IPS DF 6.9 (cell line): ENCODE data around the gene KCNRG.
"Not testable (repeated sequence)": the region's sequence is repeated elsewhere in the genome, so short reads cannot be mapped to it uniquely, and the experiment has no call there.

Experiments used
- DNase-seq: peaks from one replicate; pipeline ENCODE4 v3.0.0-alpha.2; 2013; ENCODE audit warnings: low read depth, low spot score
- H3K27ac ChIP-seq: one replicate; pipeline ENCODE4 v1.5.1; 2013; ENCODE audit warnings: low read length, control low read depth
- H3K27me3 ChIP-seq: 2 replicates; pipeline ENCODE4 v1.6.1; 2013; ENCODE audit warnings: mild to moderate bottlenecking, low read length; ENCODE audit not compliant: control insufficient read depth, insufficient read depth
- H3K36me3 ChIP-seq: 2 replicates; pipeline ENCODE4 v1.6.1; 2013; ENCODE audit warnings: low read length; ENCODE audit not compliant: control insufficient read depth, insufficient read depth
- H3K4me1 ChIP-seq: 2 replicates; pipeline ENCODE4 v1.6.1; 2013; ENCODE audit warnings: low read length; ENCODE audit not compliant: control insufficient read depth, insufficient read depth
- H3K4me3 ChIP-seq: 2 replicates; pipeline ENCODE4 v1.5.1; 2013; ENCODE audit warnings: mild to moderate bottlenecking, low read length
- H3K9me3 ChIP-seq: 2 replicates; pipeline ENCODE4 v1.6.1; 2013; ENCODE audit warnings: low read length, inconsistent platforms; ENCODE audit not compliant: control insufficient read depth, insufficient read depth
- WGBS: extraction: QIAGEN DNeasy Blood & Tissue Kit; methylation state at CpG from one replicate; pipeline ENCODE4 v1.1.7; 2013; ENCODE audit warnings: mixed read lengths, missing lambda C conversion rate; ENCODE audit not compliant: insufficient read length, insufficient coverage; 5-methylcytosine and 5-hydroxymethylcytosine counted together

Gene KCNRG

DNA sequence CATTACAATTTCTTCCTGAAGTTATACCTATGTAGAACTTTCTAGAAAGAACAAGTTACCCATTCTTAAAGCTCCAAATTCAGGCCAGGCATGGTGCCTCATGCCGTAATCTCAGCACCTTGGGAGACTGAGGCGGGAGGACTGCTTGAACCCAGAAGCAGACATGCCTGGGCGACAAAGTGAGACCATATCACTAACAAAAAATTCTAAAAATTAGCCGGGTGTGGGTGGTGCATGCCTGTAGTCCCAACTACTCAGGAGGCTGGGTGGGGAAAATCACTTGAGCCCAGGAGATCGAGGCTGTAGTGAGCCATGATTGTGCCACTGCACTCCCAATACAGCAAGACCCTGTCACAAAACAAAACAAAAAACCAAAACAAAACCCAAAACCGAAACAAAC is 23.0 kb downstream of the KCNRG start:
- no peak overlapping the region for H3K27ac ChIP-seq
- no peaks in the 10 kb centered on the region for H3K9me3 ChIP-seq
- H3K4me1 ChIP-seq = no peaks in the 10 kb centered on the region
- H3K36me3 ChIP-seq = no peaks in the 10 kb centered on the region
- WGBS = 100% methylated on average over 1 of the region's 6 CpGs
- no peak overlapping the region for H3K4me3 ChIP-seq
- DNase-seq = no peak
- no peaks in the 10 kb centered on the region for H3K27me3 ChIP-seq

DNA sequence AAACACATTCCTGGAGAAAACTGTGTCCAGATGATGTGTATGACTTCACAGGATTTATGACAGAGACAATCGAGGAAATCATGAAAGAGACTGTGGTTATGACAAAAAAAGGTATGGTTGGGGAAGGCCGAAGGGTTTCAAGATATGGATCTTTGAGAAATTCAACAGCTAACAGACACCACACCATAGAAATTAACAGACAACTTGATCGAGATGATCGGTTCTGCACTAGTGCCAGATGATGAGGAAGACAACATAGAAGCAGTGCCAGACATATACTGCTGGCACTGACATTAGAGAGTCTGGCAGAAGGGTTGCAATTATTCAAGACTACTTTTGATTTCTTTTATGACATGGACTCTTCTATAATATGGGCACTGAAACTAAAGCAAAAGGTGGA is 37.2 kb downstream of the KCNRG start:
- no peak for DNase-seq
- H3K4me3 ChIP-seq = no peak overlapping the region
- no peaks in the 10 kb centered on the region for H3K27me3 ChIP-seq
- no peaks in the 10 kb centered on the region for H3K9me3 ChIP-seq
- no peaks in the 10 kb centered on the region for H3K36me3 ChIP-seq
- H3K27ac ChIP-seq = no peak overlapping the region
- WGBS = no CpG with 5 or more reads among the region's 4 CpGs
- no peaks in the 10 kb centered on the region; the same call in 1 of the 2 replicates for H3K4me1 ChIP-seq

DNA sequence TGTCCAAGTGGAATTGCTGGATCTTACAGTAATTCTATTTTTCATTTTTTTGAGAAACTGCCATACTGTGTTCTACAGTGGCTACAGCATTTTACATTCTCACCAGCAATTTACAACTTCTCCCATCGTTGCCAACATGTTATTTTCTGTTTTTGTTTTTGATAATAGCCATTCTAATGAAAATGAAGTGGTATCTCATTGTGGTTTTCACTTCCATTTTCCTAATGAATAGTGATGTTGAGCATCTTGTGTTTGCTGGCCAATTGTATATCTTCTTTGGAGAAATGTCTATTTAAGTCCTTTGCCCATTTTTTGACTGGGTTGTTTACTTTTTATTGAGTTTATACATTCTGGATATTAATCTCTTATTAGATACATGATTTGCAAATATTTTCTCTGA is 38.6 kb downstream of the KCNRG start:
- Histone ChIP-seq H3K27me3 (no peaks in the 10 kb centered on the region), H3K9me3 (no peaks in the 10 kb centered on the region), H3K4me3 (no peak overlapping the region), H3K27ac (no peak overlapping the region), H3K4me1 (no peaks in the 10 kb centered on the region; the same call in 1 of the 2 replicates), H3K36me3 (no peaks in the 10 kb centered on the region)
- no peak for DNase-seq
- no CpG with 5 or more reads among the region's 1 CpG for WGBS

DNA sequence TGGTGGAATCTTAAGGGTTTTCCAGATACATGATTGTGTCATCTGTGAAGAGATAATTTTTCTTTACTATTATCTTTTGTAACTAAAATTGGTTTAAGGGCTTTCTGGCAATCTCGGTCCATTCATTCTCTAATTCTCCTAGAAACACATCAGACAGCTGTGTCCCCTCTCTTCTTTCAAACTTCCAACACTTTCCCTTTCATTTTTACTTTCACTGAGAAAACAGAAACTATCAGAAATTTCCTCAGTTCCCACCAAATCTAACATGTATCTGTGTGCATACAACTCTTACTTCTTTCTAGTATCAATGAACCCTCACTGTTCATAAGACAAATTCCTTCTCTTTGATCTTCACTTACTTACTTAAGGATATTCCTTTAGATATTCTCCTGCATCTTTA is 40.2 kb downstream of the KCNRG start:
- Histone ChIP-seq H3K27ac (no peak overlapping the region), H3K36me3 (no peaks in the 10 kb centered on the region), H3K9me3 (no peaks in the 10 kb centered on the region), H3K4me3 (no peak overlapping the region), H3K4me1 (no peaks in the 10 kb centered on the region; the same call in 1 of the 2 replicates), H3K27me3 (no peaks in the 10 kb centered on the region)
- no peak for DNase-seq
- WGBS = no CpG with 5 or more reads among the region's 1 CpG

DNA sequence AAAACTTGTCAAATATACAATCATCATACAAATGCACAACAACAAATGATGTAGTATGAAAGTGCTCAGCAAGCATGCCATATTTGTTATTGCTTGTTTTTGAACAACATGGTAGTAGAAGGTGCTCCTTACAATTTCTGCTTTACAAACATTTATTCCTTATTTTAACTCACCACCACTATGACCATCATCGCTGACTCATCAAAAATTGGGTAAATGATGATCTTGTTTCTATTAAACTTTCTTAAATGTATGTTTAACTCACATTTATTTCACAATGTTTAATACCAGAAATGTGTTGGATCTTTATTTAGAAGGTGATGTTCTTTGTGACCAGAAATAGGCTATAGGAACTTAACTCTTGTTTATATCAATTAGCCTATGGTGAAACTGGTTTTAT is 45.5 kb downstream of the KCNRG start:
- H3K27me3 ChIP-seq = no peaks in the 10 kb centered on the region
- no peaks in the 10 kb centered on the region for H3K9me3 ChIP-seq
- H3K4me3 ChIP-seq = no peak overlapping the region
- H3K27ac ChIP-seq = no peak overlapping the region
- no CpG with 5 or more reads among the region's 1 CpG for WGBS
- DNase-seq = no peak
- no peaks in the 10 kb centered on the region for H3K4me1 ChIP-seq
- H3K36me3 ChIP-seq = no peaks in the 10 kb centered on the region

DNA sequence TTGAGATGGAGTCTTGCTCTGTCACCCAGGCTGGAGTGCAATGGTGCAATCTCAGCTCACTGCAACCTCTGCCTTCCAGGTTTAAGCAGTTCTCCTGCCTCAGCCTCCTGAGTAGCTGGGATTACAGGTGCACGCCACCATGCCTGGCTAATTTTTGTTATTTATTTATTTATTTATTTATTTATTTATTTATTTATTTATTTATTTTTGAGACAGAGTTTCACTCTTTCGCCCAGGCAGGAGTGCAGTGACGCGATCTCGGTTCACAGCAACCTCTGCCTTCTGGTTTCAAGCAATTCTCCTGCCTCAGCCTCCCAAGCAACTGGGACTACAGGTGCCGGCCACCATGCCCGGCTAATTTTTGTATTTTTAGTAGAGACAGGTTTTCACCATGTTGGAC is 47.1 kb downstream of the KCNRG start:
- not testable (repeated sequence) for H3K9me3 ChIP-seq, H3K36me3 ChIP-seq, H3K27ac ChIP-seq, H3K4me1 ChIP-seq, H3K4me3 ChIP-seq, H3K27me3 ChIP-seq, DNase-seq
- WGBS = no CpG with 5 or more reads among the region's 7 CpGs

DNA sequence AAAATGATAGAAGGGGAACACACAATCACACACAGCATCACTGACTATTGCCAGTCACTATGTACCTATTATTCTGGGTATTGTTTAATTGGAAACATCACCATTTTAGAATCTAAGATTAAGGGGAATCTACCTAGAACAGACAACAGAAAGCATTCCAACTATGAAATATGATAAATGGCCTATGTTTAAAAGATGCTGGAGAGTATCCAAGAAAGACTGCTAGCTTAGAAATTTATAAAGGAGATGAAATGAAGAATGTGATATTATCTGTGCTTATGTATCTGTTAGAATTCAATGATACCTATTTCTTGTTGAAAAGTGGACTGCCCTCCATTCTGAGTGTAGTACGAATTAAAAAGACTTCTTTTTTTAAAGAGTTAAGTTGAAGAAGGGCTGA is 50.5 kb downstream of the KCNRG start:
- no peaks in the 10 kb centered on the region for H3K4me1 ChIP-seq
- DNase-seq = no peak
- no peaks in the 10 kb centered on the region for H3K27me3 ChIP-seq
- no peaks in the 10 kb centered on the region for H3K36me3 ChIP-seq
- H3K27ac ChIP-seq = no peak overlapping the region
- WGBS = no CpG with 5 or more reads among the region's 1 CpG
- no peak overlapping the region for H3K4me3 ChIP-seq
- H3K9me3 ChIP-seq = no peaks in the 10 kb centered on the region

DNA sequence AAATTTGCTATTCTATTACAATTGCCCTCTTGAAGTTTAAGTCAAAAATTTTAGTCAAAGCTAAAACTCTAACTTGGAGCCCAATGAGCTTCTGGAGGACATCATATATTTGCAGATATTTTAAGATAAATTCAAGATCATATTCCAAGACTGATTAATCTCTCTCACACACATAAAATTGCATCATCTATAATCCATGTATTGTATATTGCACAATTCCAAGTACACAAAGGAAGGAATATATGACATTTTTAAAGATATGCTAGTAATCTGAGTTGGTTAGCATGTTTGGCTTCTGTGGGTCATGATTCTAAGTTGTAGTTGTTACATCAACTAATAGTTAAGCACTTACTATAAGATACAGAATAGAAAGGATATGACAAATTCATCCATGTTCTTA is 53.3 kb downstream of the KCNRG start:
- Histone ChIP-seq H3K27ac (no peak overlapping the region), H3K4me3 (no peak overlapping the region), H3K4me1 (no peaks in the 10 kb centered on the region), H3K27me3 (no peaks in the 10 kb centered on the region), H3K9me3 (no peaks in the 10 kb centered on the region), H3K36me3 (0 out of 2 replicates have a peak, but pooled peaks cover 2% of the 10 kb centered on the region)
- DNase-seq = no peak

DNA sequence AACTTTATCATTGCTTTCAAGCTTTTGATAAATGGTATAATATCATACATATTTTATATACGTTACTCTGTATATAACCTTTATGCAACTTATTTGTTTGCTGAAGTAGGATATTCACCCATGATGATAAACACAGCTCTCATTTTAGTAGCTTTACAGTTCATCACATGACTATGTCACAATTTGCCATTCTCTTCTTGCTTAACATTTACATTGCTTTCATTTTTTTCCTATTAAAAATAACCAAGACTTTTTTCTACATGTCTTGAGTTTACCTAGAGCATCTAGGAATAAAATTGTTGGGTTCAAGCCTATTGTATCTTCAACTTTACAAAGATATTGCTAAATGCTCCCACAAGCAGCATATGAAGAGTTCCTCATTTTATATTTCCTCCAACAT is 54.0 kb downstream of the KCNRG start:
- H3K4me3 ChIP-seq = no peak overlapping the region
- WGBS = no CpG with 5 or more reads among the region's 1 CpG
- 0 out of 2 replicates have a peak, but pooled peaks cover 2% of the 10 kb centered on the region for H3K36me3 ChIP-seq
- DNase-seq = no peak
- H3K27me3 ChIP-seq = no peaks in the 10 kb centered on the region
- H3K27ac ChIP-seq = no peak overlapping the region
- H3K4me1 ChIP-seq = no peaks in the 10 kb centered on the region
- H3K9me3 ChIP-seq = no peaks in the 10 kb centered on the region

DNA sequence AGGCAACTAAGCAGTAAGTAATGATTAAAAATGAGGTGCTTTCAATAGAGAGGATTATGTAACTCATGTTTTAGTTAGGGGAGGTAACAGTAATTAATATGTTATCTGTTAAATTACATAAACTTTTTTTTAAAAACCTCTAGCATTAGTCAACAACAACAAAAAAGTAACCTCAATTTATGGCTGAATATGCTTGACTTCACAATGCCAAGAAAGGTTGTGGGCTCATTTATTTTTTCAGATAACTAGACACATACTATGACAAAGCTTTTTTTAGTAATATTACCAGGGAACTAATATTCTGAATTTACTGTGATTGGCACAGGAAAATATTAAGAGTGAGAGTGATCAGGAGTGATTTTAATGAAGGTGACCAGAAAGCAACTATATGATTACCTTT is 54.9 kb downstream of the KCNRG start:
- Histone ChIP-seq H3K27ac (no peak overlapping the region), H3K9me3 (no peaks in the 10 kb centered on the region), H3K27me3 (no peaks in the 10 kb centered on the region), H3K4me3 (no peak overlapping the region), H3K4me1 (no peaks in the 10 kb centered on the region), H3K36me3 (0 out of 2 replicates have a peak, but pooled peaks cover 2% of the 10 kb centered on the region)
- no peak for DNase-seq
